DOHH2 (cell line): Measurements from ENCODE around the gene MTERF4.

Source experiments
- EZH2phosphoT487 ChIP-seq: fragments of 200-600 bp; sonication (generic); IDR thresholded peaks from 2 replicates; pipeline ENCODE4 v1.6.1; 2017; ENCODE audit warnings: borderline replicate concordance, mild to moderate bottlenecking, antibody characterized with exemption, low read length, moderate library complexity, mixed read lengths
- TF ChIP-seq, protein P1 (sequence below): fragments of 200-600 bp; sonication (generic); IDR thresholded peaks from one replicate; pipeline ENCODE4 v1.5.1; 2014; ENCODE audit warnings: antibody characterized with exemption, mild to moderate bottlenecking, low read depth, low read length; ENCODE audit not compliant: poor library complexity, severe bottlenecking

DNA sequence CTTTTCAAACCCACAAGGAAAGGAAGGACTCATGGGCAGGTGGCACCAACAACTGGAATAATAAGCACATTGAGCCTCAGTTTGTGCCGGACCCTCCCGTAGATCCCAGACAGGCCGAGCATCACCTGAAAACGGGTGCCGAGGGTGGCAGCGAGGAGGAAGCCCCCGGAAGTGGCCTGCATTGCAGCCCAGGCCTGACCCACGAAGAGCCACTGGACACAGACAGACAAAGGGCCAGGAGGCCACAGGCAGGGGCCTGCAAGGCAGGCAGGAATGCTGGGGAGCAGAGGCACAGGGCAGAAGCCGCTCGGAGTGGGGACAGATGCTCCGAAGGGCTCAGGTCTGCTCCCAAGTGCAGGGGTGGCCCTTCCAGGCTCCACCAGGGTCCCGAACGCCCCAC lies 31.7 kb downstream of the MTERF4 start:
- TF ChIP-seq, protein P1, sequence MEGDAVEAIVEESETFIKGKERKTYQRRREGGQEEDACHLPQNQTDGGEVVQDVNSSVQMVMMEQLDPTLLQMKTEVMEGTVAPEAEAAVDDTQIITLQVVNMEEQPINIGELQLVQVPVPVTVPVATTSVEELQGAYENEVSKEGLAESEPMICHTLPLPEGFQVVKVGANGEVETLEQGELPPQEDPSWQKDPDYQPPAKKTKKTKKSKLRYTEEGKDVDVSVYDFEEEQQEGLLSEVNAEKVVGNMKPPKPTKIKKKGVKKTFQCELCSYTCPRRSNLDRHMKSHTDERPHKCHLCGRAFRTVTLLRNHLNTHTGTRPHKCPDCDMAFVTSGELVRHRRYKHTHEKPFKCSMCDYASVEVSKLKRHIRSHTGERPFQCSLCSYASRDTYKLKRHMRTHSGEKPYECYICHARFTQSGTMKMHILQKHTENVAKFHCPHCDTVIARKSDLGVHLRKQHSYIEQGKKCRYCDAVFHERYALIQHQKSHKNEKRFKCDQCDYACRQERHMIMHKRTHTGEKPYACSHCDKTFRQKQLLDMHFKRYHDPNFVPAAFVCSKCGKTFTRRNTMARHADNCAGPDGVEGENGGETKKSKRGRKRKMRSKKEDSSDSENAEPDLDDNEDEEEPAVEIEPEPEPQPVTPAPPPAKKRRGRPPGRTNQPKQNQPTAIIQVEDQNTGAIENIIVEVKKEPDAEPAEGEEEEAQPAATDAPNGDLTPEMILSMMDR: no peak
- TF ChIP-seq EZH2phosphoT487: no peak
